IPS-NIHi7 (cell line): ENCODE data around the gene CYBB.
"Not testable (repeated sequence)": the region's sequence is repeated elsewhere in the genome, so short reads cannot be mapped to it uniquely, and the experiment has no call there.

ENCODE experiments used
- DNase-seq: peaks from one replicate; pipeline ENCODE4 v3.0.0; 2012; ENCODE audit warnings: mixed read lengths; ENCODE audit errors: extremely low spot score

The CYBB gene

DNA sequence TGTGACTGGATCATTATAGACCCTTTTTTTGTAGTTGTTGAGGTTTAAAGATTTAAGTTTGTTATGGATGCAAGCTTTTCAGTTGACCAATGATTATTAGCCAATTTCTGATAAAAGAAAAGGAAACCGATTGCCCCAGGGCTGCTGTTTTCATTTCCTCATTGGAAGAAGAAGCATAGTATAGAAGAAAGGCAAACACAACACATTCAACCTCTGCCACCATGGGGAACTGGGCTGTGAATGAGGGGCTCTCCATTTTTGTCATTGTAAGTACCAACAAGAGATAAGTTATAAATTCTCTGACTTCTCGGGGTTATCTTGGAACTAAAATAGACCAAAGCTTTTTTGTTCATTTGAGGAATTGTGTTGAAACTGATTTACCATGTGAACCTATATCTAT is at the start of gene CYBB:
CYBB (plus strand) TSS at position 203 of the 400 bp plus-strand sequence; CDS start at position 222, 19 bp downstream.
- no peak for DNase-seq

DNA sequence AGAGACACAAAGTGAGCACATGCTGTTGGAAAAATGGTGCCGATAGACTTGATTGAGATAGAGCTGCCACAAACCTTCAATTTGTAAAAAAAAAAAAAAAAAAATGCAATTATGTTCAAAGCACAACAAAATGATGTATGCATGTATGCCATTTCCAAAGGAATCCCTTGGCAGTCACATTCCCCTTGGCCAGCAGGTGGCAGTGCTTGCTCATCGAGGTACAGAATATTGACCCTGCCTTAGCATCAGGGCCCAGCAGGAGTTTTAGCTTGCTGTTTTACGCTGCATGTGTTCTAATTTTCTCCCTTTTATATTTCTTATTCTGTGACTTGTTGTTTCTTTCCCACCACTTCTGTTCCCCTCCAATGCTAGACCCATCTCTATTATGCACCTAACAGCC is 34.5 kb upstream of the CYBB start:
- peak; percentile 82 for DNase-seq

DNA sequence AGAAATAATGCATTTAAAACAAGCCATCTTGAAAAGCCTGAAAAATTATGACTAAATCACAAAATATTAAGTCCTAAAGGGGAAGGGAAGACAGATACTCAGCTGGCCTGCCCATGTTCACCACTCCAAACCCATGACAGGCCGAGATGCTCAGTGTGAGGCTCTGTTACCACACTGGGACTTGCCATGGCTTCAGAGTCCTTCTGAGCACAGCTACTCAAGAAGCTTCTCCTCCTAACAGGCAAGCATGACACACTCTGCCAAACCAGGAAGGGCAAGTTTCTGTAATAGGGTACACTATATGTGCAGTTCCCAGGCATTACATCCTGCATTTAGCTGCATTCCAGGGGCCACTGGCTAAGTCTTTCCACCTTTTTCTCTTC is 34.0 kb upstream of the CYBB start:
- no peak for DNase-seq

DNA sequence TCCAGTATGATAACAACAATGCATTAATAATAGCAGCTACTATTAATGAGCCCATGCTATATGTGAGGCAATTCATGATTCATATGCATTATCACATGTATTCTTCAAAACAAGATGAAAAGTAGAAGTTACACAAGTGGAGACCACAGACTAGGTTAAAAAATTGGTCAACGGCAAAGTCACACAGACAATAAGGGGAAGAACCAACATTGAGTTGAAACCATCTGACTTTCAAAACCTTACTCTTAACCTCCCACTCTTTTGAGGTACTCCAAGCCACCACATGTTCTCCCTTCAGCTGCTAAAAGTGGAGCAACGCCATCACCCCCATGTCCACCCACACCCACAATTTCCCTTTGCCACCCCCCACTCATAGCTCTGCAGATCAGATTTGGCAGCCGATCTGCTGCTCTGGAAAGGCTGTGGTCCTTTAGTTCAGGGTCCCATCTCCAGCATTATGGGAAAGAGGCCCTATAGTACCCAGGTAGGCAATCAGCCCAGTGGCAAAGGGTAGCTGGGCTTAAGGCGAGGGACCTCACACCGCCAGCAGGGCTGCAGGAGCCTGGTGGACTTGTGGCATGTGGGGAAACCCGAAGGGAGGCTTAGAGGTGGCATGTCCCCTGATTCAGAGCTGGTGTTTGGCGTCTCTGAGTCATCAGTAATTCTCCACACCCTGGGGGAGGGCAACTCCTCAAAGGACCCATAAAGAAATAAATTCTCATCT is 33.5 kb upstream of the CYBB start:
- no peak for DNase-seq

DNA sequence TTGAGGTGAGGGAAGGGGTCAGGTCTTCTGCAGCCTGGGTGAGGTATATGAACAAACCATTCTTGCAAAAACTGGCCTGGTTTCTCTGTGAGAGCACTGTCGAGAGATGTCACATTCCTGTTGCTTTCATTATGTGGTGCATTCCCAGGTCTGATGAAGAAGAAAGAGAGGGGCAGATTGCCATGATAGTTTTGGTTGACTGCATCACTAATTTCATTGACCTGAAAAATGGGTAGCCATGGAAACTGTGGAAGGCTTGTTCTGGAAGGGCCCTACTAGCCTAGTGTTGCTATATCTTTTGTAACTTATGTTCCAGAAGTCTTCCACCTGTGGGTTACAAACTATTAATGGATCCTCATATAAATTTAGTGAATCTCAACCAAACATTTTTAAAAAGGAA is 32.9 kb upstream of the CYBB start:
- DNase-seq: no peak

DNA sequence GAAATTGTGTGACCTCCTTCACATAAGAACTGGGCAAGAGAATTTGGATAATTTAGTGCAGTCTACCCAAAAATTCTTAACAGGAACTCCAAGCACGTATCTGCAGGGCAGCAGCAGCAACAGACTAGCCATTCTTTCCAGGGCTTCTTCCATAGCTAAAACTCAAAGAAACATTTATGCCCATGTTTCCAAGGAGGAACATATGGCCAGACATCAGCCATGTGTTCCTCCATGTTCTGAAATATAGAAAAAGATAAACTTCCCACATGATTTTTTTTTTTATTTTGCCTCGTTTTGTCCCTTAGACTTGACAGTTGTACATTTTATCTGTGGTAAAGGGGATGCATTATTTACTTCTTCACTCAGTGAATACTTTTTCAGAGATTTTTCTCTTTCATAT is 27.6 kb upstream of the CYBB start:
- DNase-seq: no peak

DNA sequence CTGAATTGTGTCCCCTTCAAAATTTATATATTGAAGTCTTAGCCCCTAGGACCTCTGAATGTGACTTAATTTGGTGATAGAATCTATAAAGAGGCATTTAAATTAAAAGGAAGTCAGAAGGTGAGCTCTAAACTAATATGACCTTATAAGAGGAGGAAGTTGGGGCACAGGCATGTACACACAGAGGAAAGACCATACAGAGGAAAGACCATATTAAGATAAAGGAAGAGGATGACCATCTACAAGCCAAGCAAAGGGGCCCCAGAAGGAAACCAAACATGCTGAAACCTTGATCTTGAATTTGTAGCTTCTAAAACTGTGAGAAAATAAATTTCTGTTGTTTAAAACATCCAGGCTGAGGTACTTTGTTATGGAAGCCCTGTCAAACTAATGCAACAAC is 26.9 kb upstream of the CYBB start:
- DNase-seq: no peak

DNA sequence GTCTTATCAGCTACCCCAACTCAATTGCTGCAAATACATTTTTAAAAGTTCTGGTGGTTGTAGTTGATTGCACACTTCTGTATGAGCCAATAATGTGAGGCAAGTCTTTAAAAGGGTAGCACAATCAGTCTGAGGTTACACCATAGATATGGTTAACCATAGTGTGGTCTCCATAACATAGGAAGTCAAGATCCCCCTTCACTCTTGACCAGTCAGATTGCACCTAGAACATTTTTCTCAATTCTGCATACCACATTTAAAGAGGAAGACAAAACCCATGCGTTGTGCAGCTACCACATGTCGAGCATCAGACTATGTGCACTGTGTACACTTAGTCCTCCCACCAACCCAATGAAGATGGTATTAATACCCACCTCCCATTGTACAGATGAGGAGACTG is 26.5 kb upstream of the CYBB start:
- DNase-seq: no peak

DNA sequence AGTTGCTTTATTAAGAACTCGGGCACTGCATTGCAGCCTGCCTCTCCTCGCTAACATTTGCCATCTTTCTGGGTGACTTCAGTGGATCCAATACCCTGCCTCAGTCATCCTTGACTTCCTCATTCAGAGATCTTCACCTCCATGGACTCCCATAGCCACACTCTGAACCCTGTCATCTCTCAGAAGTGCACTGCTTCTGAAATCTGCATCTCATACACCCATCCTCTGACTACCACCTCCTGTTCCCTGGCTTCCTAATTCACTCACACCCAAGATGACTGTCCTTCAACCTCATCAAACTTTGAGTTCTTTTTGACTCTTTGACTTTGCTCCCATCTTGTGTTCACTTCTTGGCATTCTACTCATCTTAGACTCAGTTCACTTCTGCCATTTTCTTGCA is 25.3 kb upstream of the CYBB start:
- DNase-seq: no peak

DNA sequence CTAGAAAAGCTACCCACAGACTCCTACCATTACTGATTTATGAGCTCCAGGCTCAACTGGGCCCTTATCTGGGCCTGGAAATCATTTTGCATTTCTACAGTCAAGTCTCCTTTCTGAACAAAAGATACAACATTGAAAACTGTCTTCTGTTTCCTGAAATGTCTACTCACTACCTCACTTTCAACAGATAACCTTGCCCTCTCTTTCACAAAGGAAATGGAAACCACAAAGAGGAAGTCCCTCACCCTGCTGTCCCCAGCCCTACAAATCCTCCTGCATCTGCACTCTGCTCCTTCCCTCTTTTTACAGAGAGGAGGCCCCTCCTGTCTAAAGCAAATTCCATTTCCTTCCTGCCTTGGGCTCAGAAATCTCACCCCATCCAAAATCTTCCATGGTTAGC is 24.8 kb upstream of the CYBB start:
- DNase-seq: no peak

DNA sequence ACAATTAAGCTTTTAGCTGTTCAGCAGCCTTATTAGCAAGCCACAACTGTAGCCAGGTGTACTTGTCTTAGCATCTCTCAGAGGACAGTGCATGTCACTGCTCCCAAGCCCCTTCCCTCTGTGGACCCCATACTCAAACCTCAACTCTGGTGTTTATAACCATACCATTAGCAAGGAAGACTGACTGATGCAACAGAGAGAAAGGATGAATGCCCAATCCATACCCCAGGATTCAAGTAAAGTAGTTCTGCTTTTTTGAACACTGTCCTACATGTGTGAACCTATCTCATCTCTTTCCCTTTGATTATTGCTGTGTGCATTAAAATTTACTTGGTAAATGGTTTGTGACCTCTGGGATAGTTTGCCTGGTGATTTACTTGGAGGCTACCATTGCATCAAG is 22.8 kb upstream of the CYBB start:
- no peak for DNase-seq

DNA sequence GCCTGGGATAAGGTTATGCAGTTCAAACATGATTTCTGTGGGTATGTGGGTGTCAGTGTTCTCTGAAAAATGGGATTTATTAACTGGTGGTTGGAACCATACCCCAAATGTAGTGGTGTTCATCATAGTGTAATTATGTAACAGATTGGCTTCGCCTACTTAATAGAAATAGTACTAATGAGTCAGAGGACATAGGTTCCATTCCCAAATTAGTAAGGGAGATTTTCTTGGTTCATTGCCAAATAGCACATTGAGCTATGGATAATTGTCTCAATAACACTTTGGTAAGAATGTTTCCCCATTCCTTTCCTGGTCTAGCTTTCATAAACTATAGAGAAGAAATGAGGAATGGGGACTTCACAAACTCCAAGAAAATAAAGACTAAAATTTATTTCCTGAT is 20.5 kb upstream of the CYBB start:
- DNase-seq: no peak

DNA sequence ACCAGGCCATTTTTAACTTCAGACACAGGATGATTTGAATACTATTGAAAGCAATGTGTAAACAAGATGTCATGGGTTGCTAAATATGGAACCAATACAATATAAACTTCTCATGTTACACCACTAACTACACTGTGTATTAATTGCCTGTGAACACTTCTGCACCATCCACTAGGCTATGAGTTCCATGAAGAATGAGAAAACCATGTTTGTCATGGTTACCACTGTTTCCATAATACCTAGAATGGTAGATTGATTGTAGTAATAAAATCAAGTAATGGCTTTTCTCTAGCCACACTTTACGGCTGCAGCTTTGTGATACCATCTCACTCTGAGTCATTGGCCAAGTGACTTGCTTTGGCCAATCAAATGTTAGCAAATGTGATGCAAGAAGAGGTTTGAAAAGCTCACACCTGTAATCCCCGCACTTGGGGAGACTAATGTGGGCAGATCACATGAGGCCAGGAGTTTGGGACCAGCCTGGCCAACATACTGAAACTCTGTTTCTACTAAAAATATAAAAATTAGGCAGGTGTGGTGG is 19.9 kb upstream of the CYBB start:
- DNase-seq: no peak

DNA sequence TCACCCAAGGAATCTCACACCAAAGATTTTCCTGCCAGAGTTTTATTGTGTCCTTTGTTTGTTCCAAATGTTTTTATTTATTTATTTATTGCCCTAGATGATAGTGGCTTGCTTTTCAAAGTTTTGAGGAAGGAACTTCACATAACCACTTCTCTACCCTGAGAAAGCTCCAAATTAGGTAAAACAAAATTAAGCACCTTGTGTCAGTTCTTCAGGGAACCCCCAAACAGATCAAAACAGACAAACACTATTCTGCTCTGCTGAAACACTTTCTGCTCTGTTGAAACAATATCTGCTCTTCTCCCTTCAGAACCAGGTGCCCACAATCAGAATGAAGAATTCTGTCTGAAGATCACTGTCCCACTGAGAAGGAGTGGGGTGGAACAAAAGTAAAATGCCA is 16.5 kb upstream of the CYBB start:
- DNase-seq: no peak

DNA sequence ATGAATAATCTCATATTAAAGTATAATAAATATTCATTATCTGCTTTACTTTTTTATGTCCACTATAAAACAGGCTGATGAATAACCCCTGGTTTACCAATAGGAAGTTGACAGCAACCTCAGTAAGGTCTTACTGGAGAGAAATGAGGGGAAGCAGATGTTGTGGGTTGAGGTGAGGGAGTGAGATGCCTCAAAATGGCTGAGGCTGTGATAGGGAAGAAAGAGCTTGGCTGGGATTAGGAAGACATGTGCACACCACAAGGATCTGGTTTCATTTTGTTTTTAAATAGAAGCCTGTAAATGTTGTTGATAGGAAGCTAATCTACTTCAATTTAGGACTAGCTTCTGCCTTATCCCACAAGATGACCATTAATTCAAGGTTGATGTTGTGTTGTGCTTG is 14.4 kb upstream of the CYBB start:
- DNase-seq: no peak

DNA sequence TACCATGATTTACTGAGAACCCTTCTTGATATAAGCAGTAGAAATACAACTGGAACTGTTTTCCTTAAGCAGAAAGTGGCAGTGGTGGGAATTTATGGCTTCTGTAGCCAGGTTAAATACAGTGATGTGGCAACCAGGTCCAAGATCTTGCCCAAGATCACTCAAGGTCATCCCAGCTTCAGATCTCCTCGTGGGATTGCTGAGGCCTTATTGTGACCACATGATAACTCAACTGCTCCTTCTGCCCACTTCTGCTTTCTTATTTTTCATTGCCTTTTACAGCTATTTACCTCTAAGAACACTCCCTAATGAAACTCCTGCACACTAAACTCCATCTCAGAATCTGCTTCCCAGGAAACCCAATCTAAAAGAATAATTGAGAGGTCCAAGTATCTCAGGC is 12.4 kb upstream of the CYBB start:
- DNase-seq: no peak

DNA sequence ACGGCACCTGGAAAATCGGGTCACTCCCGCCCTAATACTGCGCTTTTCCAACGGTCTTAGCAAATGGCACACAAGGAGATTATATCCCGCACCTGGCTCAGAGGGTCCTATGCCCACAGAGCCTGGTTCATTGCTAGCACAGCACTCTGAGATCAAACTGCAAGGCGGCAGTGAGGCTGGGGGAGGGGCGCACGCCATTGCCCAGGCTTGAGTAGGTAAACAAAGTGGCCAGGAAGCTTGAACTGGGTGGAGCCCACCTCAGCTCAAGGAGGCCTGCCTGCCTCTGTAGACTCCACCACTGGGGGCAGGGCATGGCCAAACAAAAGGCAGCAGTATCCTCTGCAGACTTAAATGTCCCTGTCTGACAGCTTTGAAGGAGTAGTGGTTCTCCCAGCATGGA is 11.0 kb upstream of the CYBB start:
- not testable (repeated sequence) for DNase-seq

DNA sequence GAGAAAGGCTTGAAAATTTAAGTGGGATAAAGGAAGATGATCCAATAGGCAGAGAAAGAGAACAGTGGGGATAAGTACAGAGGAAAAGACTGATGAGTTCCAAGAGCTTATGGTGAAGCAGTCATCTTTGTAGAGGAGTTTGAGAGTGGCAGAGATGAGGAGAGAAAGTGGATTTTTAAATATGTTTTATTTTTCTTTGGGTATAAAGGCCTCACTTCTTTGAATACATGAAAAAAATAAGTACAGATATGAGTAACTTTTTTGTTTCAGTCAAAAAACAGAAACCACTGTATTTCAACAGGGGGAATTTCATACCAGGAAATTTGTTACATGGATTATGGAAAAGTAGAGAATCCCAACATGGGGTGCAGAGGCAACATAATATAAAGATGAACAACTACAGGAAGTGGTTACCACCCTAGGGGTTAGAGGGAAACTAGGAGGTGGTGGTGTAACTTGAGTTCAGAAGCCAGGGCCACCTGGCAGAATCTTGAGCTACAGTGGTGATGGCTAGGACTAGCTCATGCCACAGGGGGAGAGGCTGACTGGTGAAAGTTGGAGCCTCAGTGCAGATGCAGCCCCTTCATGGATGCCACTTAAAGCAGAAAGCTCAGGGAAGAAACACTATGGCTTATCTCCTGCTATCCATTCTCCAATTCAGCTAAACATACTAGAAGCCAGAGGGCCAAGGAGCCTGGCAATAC is 3.4 kb upstream of the CYBB start:
- DNase-seq: no peak

DNA sequence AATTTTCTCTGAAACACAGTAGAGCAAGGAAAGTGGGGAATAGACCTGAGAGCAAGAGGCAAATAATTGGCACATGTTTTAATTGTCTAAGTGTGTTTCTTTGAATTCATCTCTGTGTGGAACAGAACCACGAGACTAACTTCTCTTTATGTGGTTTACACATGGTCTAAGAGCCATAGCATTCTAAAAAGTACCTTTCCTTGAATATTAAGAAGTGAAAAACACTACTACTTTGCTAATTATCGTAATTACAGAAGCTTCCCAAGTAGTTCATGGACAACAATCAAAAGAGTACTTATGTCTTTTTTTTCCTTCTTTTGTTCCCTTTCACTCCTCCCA is 2.9 kb upstream of the CYBB start:
- no peak for DNase-seq

DNA sequence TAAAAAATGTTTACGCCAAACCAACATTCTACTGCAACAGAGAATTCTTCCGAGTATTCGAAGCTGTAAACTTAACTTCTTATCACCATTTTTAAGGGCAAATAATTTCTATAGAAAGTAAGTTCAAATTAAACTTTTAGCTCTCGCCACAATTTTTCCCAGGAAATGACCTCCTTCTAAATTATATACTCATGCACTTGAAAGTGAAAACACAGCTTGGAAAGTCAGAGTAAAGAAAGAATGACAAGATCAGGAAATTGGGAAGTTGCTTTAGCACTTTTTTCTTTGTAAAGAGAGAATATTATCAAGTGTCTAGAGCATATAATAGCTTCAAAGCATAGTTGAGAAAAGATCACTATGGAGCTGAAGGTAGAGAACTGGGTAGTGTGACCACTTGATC is 1.2 kb downstream of the CYBB start:
- DNase-seq: no peak

DNA sequence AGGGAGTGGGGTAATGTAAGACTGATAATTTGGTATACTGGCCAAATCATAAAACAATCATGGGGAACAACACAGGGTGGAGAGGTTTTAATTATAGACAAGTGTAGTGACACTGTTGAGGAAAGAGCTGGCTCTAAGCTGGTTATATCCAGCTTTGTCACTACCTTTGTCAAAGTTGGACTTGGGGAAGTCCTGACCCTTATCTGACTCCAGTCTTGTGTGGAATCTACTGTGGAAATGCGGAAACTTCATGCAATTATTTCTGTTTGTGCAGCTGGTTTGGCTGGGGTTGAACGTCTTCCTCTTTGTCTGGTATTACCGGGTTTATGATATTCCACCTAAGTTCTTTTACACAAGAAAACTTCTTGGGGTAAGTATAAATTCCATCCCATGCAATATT is 2.0 kb downstream of the CYBB start:
- DNase-seq: no peak

DNA sequence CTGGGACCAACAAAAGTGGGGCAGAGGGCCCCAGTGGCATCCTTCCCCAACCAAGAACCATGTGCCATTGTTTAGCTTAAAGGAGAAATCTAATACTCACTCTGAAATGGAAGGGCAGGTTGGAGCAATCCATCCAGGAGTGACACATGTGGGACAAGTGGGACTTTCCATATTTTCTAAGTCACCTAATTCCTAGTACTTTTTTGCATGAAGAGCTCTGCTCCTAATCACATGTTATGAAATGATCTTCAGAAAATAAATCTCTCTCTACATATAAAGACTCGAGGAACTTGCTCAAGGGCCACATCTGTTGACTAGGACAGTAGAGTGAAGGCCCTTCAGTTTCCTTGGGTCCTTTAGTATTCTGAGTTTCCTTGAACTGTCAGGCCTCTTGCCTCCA is 2.5 kb downstream of the CYBB start:
- DNase-seq: no peak

DNA sequence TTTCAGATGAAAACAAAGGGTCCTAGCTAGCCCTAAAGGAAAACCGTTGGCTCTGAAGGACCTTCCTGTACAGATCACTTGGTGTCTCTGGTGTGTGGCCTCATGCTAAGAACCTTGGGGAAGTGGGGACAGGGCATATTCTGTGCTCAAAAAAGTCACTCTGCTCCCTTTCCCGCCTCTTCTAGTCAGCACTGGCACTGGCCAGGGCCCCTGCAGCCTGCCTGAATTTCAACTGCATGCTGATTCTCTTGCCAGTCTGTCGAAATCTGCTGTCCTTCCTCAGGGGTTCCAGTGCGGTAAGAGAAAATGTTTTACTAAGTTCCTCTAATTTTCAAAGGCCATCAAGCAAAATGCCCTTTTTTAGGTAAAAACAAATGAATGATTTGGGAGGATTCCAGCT is 3.4 kb downstream of the CYBB start:
- no peak for DNase-seq

DNA sequence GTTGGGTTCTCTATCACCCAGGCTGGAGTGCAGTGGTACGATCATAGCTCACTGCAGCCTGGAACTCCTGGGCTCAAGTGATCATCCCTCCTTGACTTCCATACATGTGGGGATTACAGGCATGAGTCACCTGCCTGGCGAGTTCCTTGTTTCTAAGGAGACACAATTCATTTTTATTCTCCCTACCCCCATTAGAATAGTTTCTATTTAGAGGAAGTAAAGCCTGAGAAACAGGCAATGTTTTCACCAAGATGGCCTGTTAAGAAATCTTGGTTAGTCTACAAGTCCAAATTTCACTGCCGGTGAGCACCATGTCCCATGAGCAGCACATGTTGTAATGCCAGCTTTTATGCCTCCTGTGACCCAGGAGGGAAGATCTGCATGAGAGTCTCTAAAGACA is 5.7 kb downstream of the CYBB start:
- no peak for DNase-seq
